ENCODE results near the gene PRRX2. TPM values are rescaled to one million over a fixed set of nuclear protein-coding genes. Genes with fewer than 3 reads are reported as not detected.

Gene PRRX2
- total and polyA plus RNA-seq, 2 experiments from 2014 or later: 9.7 to 23.0 TPM

- TF ChIP-seq CTCF (IDR thresholded peaks at IDR 0.05; ENCODE audit: poor library complexity): no peak
- TF ChIP-seq EZH2 (IDR thresholded peaks at IDR 0.05; ENCODE audit: borderline replicate concordance): no peak
- TF ChIP-seq EZH2phosphoT487 (IDR thresholded peaks at IDR 0.05; ENCODE audit: low read depth, severe bottlenecking, unreplicated experiment): no peak
- Histone ChIP-seq H3K79me2 (peaks cover 71% of the 10 kb centered on the region), H3K4me3 (peak overlapping the region; percentile 76), H3K9me3 (ENCODE audit: low read depth) (no peaks in the 10 kb centered on the region), H3K27me3 (no peaks in the 10 kb centered on the region), H3K36me3 (replicated peaks; ENCODE audit: insufficient read depth, low read depth) (no peaks in the 10 kb centered on the region), H3K27ac (peak overlapping the region; percentile 94), H4K20me1 (ENCODE audit: insufficient read depth, poor library complexity, severe bottlenecking) (peaks cover 63% of the 10 kb centered on the region), H3K4me1 (ENCODE audit: insufficient read depth) (peaks cover 21% of the 10 kb centered on the region), H3K4me2 (peak overlapping the region; percentile 94), H2AFZ (no peak overlapping the region), H3K9me2 (replicated peaks; ENCODE audit: insufficient read depth) (no peaks in the 10 kb centered on the region)
- WGBS (ENCODE audit: low lambda C conversion rate, missing lambda C conversion rate): 56% methylated on average over 12 of the region's 12 CpGs
- no peak for DNase-seq (ENCODE audit: low spot score)
These were observed 37.6 kb upstream of the PRRX2 start for GRCh38 chr9:129627556-129628440.

- H3K79me2 ChIP-seq: peaks cover 80% of the 10 kb centered on the region
- no peaks in the 10 kb centered on the region for H3K9me2 ChIP-seq (replicated peaks; ENCODE audit: insufficient read depth)
- no peaks in the 10 kb centered on the region for H3K36me3 ChIP-seq (replicated peaks; ENCODE audit: insufficient read depth, low read depth)
- H3K4me1 ChIP-seq (ENCODE audit: insufficient read depth): peaks cover 21% of the 10 kb centered on the region
- H3K9me3 ChIP-seq (ENCODE audit: low read depth): no peaks in the 10 kb centered on the region
- H2AFZ ChIP-seq: no peak overlapping the region
- peak overlapping the region; percentile 94 for H3K4me2 ChIP-seq
- H3K27me3 ChIP-seq: no peaks in the 10 kb centered on the region
- TF ChIP-seq EZH2 (IDR thresholded peaks at IDR 0.05; ENCODE audit: borderline replicate concordance) (no peak), CTCF (IDR thresholded peaks at IDR 0.05; ENCODE audit: poor library complexity) (no peak), EZH2phosphoT487 (IDR thresholded peaks at IDR 0.05; ENCODE audit: low read depth, severe bottlenecking, unreplicated experiment) (no peak)
- DNase-seq (ENCODE audit: low spot score): no peak
- H4K20me1 ChIP-seq (ENCODE audit: insufficient read depth, poor library complexity, severe bottlenecking): peaks cover 69% of the 10 kb centered on the region
- no peak overlapping the region for H3K4me3 ChIP-seq
- no peak overlapping the region for H3K27ac ChIP-seq
- 91% methylated on average over 6 of the region's 6 CpGs for WGBS (ENCODE audit: low lambda C conversion rate, missing lambda C conversion rate)
These were observed 36.7 kb upstream of the PRRX2 start for GRCh38 chr9:129628709-129629108.

GRCh38 chr9:129629251-129629820 is 36.1 kb upstream of the PRRX2 start:
- Histone ChIP-seq H3K9me2 (replicated peaks; ENCODE audit: insufficient read depth) (no peaks in the 10 kb centered on the region), H3K4me3 (no peak overlapping the region), H3K27ac (no peak overlapping the region), H3K9me3 (ENCODE audit: low read depth) (no peaks in the 10 kb centered on the region), H3K4me2 (peak overlapping the region; percentile 94), H2AFZ (no peak overlapping the region), H3K36me3 (replicated peaks; ENCODE audit: insufficient read depth, low read depth) (no peaks in the 10 kb centered on the region), H3K79me2 (peaks cover 85% of the 10 kb centered on the region), H3K27me3 (no peaks in the 10 kb centered on the region), H4K20me1 (ENCODE audit: insufficient read depth, poor library complexity, severe bottlenecking) (peaks cover 69% of the 10 kb centered on the region), H3K4me1 (ENCODE audit: insufficient read depth) (peaks cover 21% of the 10 kb centered on the region)
- 91% methylated on average over 8 of the region's 8 CpGs for WGBS (ENCODE audit: low lambda C conversion rate, missing lambda C conversion rate)
- no peak for DNase-seq (ENCODE audit: low spot score)
- TF ChIP-seq EZH2 (IDR thresholded peaks at IDR 0.05; ENCODE audit: borderline replicate concordance) (no peak), CTCF (IDR thresholded peaks at IDR 0.05; ENCODE audit: poor library complexity) (no peak), EZH2phosphoT487 (IDR thresholded peaks at IDR 0.05; ENCODE audit: low read depth, severe bottlenecking, unreplicated experiment) (no peak)
